ENCODE results near the gene WNK1.
A peak's percentile ranks its signal among the peaks of the same experiment; 100 is the strongest.
"Not testable (repeated sequence)": the region's sequence is repeated elsewhere in the genome, so short reads cannot be mapped to it uniquely, and the experiment has no call there.

Gene WNK1

GRCh38 chr12:751999-752694 lies at the start of gene WNK1:
WNK1 (plus strand) TSS chr12:752579; CDS start chr12:753566, 987 bp downstream.
- FAIRE-seq (peak; percentile 69), DNase-seq (ENCODE audit: low spot score) (peak; percentile 99)

- DNase-seq (ENCODE audit: low spot score) = no peak
- no peak for FAIRE-seq
Observed at GRCh38 chr12:704516-705242, 47.7 kb upstream of the WNK1 start.

GRCh38 chr12:708084-708483 lies 44.3 kb upstream of the WNK1 start:
- not testable (repeated sequence) for DNase-seq (ENCODE audit: low spot score); FAIRE-seq

- DNase-seq (ENCODE audit: low spot score) = no peak
- FAIRE-seq = no peak
Observed at GRCh38 chr12:709455-710020, 42.8 kb upstream of the WNK1 start.

GRCh38 chr12:712172-712863 lies 40.1 kb upstream of the WNK1 start:
- DNase-seq (ENCODE audit: low spot score) (no peak), FAIRE-seq (no peak)

GRCh38 chr12:713281-713875 lies 39.0 kb upstream of the WNK1 start:
- FAIRE-seq = peak; percentile 69

DNA sequence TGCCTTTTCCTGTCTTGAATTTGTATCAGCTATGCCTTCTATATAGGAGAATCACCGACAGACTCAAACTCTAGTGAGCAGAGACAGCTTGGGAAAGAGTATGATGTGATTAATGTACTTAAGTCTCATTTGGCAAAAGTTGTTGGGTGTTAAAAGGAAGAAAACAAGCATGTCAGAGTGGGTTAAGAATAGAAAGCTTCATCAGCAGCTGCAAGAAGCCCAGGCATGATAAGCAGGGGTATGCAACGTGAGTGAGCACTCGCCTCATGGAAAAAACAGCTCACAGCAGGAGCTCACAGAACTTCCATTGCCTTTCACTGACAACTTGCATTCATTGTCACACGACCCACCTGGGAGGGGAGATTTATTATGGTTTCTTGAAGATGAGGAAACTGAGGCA lies 35.9 kb upstream of the WNK1 start:
- DNase-seq (ENCODE audit: low spot score) = no peak
- no peak for FAIRE-seq

More at GRCh38 chr12:713281-713875, 39.0 kb upstream of the WNK1 start:
- DNase-seq (ENCODE audit: low spot score) = no peak

- no peak for DNase-seq (ENCODE audit: low spot score)
- FAIRE-seq = no peak
Observed at GRCh38 chr12:718756-719102, 33.6 kb upstream of the WNK1 start.

DNA sequence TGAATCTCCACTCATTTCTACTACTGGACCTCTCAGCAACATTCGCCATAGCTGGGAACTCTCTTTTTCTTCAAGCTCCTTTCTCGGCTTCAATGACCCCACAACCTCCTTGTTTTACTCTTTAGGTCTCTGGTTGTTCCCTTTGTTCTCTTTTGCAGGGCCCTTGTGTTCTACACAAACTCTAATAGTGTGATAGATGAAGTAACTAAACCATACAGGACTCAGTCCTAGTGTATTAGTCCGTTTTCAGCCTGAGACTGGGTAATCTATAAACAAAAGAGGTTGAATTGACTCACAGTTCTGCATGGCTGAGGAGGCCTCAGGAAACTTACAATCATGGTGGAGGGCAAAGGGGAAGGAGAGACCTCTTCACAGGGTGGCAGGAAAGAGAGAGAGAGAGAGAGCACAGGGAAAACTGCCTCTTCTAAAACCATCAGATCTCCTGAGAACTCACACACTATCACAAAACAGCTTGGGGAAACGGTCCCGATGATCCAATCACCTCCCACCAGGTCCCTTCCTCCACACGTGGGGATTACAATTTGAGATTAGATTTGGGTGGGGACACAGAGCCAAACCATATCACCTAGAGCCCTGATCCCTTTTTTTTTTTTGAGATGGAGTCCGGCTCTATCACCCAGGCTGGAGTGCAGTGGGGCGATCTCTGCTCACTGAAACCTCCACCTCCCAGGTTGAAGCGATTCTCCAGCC lies 32.0 kb upstream of the WNK1 start:
- FAIRE-seq (no peak), DNase-seq (ENCODE audit: low spot score) (no peak)

DNA sequence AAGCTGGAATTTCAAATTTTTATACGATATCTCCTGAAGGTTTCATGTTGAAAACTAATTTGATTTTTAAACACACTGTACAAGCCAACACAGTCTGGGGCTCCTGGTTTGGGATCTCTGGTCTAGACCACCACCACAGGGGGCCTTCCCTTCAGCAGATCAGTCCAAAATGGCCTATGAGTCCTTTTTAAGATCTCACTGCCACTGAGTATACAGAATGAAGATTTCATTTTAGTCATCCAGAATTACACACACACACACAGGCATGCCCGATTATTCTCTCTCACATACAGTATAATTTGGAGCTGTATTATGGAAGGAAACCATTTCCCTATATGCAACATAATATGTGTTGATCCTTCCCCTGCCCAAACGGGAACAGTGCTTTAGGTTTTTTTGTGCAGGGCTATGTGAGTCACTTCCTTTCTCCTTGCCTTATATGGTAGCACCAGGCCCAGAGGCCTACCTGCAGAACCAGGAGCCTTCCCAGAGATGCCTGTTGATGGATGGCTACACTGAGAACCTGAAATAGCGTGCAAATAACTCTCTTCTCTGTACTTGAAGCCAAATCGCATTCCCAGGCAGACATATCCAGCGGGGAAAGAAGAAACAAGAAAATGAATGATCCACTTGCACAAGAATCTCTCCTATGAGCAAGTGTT lies 28.1 kb upstream of the WNK1 start:
- FAIRE-seq = no peak
- no peak for DNase-seq (ENCODE audit: low spot score)

GRCh38 chr12:725076-725475 lies 27.3 kb upstream of the WNK1 start:
- no peak for DNase-seq (ENCODE audit: low spot score)
- no peak for FAIRE-seq

DNA sequence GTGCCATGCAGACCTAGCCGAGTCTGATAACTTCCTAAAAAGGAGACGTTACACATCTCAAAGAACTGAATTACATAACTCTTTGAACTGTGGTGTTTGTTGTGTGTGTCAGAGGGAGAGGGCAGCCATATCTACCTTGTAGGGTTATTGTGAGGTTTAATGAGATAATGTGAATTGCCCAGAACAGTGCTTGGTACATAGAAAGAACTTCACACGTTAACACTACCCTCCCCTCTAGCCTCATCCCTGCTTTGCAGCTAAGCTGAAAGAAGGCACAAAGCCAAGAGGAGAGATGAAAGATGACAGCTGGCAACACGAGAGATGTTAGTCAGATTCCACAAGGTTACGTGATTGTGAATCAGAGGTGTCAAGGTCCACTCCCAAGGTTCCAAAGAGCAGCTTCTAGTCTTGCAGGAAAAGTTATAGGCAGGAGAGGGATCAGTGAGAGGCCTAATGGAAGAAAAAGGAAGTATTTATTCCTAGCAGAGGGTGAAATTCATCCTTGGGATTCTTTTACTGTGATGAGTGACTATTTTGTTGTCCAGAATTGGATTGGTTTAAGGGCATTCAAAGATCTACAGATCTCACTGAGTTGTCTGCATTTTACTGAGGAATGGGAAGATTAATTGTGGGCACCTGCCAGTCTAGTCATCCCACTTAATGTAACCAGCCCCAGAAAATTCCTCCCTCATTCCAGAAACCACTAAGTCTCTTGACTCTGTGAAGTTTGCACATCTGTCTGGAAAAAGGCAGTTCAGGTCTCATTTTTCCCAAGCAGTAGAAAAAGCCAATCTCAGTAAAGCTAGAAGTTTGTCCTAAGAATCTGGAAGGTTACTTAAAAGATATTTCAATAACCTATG lies 25.9 kb upstream of the WNK1 start:
- peak; percentile 70 for FAIRE-seq

DNA sequence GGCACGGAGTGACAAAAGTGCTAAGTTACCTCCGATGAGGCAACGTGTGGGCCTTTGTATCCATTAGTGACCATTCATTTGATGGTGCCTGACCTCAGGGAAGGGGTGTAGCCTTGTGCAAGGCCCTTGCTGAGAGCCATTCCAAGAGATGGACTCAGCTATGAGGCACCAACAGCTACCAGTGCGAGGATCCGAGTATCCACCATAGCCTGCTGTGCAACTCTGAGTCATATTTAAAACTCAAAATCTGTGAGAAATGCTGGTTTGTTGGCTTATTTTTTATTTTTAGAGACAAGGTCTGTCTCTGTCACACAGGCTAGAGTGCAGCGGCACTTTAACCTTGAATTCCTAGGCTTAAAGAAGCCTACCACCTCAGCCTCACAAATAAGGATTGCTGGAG lies 25.1 kb upstream of the WNK1 start:
- no peak for DNase-seq (ENCODE audit: low spot score)
- FAIRE-seq = no peak

More for the DNA sequence above, 25.9 kb upstream of the WNK1 start:
- DNase-seq (ENCODE audit: low spot score) = no peak

DNA sequence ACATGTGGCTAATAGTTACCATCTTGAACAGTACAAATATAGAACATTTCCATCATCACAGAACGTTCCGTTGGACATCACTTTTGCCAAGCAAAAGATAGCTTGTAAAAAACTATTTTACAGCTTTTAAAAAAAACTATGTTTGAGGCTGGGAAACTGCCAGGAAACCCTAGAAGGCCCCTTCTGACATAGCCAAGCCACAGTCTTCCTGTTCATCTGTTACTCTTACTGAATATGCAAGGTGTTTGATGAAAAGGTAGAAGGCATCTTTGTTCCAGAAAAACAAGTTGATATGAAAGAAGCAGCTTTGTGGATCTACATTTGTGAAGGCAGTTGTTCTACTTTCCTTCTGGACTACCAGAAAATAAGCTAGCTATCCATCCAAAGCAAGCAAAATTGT lies 23.6 kb upstream of the WNK1 start:
- FAIRE-seq (no peak), DNase-seq (ENCODE audit: low spot score) (no peak)

- DNase-seq (ENCODE audit: low spot score) = no peak
- FAIRE-seq = no peak
Observed at GRCh38 chr12:729221-729620, 23.2 kb upstream of the WNK1 start.

- DNase-seq (ENCODE audit: low spot score) (no peak), FAIRE-seq (no peak)
Observed at GRCh38 chr12:730550-730949, 21.8 kb upstream of the WNK1 start.

DNA sequence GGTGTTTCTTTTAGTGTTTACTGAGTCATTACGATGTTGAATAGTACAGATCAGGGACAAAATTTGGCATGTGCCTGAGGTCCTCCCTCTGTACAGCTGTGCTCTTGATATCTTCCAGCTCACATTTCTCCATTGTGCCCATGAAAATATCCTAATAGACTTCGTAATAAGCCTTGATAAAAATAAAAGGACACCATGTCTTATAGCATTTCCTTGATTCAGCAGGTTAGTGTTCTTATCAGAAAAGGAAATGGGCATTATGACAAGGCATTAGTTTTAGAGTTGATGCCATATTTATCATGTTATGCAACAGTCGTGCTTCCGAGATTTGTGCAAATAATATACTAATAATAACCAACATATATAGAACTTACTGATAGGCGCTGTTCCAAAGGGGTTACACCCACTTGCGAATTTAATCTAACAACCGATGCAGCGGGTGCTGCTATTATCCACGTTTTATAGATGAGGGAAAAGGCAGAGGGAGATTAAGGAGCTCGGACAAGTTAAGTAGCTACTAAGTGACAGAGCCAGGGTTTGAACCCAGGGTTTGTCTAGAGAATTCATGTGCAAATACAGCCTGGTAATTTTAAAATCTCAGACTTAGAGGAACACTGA lies 15.1 kb upstream of the WNK1 start:
- FAIRE-seq (no peak), DNase-seq (ENCODE audit: low spot score) (no peak)

GRCh38 chr12:738712-739111 lies 13.7 kb upstream of the WNK1 start:
- no peak for DNase-seq (ENCODE audit: low spot score)
- FAIRE-seq = no peak

DNA sequence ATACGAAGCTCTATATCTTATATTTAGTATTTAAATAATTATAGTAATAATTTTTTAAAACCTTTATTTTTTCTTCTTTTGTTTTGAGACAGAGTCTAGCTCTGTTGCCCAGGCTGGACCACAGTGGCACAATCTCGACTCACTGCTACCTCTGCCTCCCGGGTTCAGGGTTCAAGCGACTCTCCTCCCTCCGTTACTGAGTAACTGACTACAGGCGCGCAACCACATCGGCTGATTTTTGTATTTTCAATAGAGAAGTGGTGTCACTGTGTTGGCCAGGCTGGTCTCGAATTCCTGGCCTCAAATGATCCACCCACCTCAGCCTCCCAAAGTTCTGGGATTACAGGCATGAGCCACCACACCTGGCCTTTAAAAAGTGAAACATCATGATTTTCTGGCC lies 13.0 kb upstream of the WNK1 start:
- FAIRE-seq (no peak), DNase-seq (ENCODE audit: low spot score) (no peak)

Measured in urothelium cell line (cell line).